Thyroid gland (tissue), 4 donors: Measurements from ENCODE around the gene SPAG7.

Source experiments
- CTCF ChIP-seq, 6 experiments: fragments of 200-600 bp in 3 of 6; fragments of 450-650 bp in 3 of 6; sonication (generic) in 3 of 6; IDR thresholded peaks; one replicate each; pipeline ENCODE4 v1.5.1; 2016 to 2019; ENCODE audit warnings: antibody characterized with exemption in 6 of 6, mild to moderate bottlenecking in 2 of 6, inconsistent platforms in 1 of 6, moderate library complexity in 1 of 6
- POLR2A ChIP-seq, 2 donors: fragments of 450-650 bp; IDR thresholded peaks; one replicate each; pipeline ENCODE4 v1.6.1; 2017; ENCODE audit warnings: antibody characterized with exemption in 2 of 2, mild to moderate bottlenecking in 2 of 2, moderate library complexity in 1 of 2

- TF ChIP-seq POLR2A (IDR thresholded peaks at IDR 0.05), result no peak
- no peak for TF ChIP-seq CTCF (IDR thresholded peaks at IDR 0.05)
These were observed 35.7 kb upstream of the SPAG7 start for GRCh38 chr17:5003214-5003867.
